Prostate gland (tissue), 2 donors: Measurements from ENCODE around the gene LRRC18.

Source experiments
- POLR2A ChIP-seq: fragments of 450-650 bp; IDR thresholded peaks from one replicate; pipeline ENCODE4 v1.6.1; 2016; ENCODE audit warnings: antibody characterized with exemption, mild to moderate bottlenecking
- POLR2AphosphoS5 ChIP-seq: sonication (generic); formaldehyde crosslinking; IDR thresholded peaks from one replicate; pipeline ENCODE4 v1.6.1; 2017; ENCODE audit warnings: antibody characterized with exemption
- TF ChIP-seq, protein P1 (sequence below), 4 experiments: fragments of 200-600 bp in 2 of 4; fragments of 450-650 bp in 2 of 4; sonication (generic) in 2 of 4; IDR thresholded peaks; 1 replicate in 3 of 4; 2 replicates in 1 of 4; pipeline ENCODE4 v1.5.1; 2016 to 2019; ENCODE audit warnings: antibody characterized with exemption in 4 of 4, mild to moderate bottlenecking in 2 of 4, moderate library complexity in 2 of 4

DNA sequence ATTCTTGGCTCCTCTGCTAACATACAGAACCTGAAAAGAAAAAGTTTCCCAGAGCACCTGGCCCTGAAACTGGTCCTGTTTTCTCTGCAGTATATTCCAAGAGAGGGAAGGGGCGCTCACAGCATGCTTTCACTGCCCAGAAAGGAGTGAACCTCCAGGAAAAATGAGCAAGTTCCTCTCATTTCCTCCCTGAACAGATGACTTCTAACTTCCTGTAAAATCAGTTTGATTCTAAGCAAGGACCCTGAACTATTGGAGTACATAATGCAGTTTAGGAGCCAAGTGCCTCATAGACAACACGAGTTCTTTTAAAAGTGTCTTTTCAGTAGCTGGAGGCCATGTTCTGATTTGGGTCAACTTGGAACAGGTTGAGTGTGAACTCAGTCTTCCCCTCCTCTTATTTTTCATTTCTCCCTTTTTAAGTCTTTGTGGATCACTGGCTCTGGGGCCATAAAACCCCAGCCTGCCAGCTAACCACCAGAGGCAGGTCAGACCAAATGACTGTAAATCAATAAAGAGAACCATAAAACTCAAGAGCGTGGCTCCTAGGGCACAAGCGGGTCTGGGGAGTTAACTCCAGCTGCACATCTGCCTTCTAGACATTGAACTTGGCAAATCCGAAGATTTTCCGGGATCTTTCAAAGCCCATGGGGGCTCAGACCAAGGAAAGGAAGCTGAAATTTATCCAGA is 5.9 kb upstream of the LRRC18 start:
- TF ChIP-seq, protein P1, sequence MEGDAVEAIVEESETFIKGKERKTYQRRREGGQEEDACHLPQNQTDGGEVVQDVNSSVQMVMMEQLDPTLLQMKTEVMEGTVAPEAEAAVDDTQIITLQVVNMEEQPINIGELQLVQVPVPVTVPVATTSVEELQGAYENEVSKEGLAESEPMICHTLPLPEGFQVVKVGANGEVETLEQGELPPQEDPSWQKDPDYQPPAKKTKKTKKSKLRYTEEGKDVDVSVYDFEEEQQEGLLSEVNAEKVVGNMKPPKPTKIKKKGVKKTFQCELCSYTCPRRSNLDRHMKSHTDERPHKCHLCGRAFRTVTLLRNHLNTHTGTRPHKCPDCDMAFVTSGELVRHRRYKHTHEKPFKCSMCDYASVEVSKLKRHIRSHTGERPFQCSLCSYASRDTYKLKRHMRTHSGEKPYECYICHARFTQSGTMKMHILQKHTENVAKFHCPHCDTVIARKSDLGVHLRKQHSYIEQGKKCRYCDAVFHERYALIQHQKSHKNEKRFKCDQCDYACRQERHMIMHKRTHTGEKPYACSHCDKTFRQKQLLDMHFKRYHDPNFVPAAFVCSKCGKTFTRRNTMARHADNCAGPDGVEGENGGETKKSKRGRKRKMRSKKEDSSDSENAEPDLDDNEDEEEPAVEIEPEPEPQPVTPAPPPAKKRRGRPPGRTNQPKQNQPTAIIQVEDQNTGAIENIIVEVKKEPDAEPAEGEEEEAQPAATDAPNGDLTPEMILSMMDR (IDR thresholded peaks at IDR 0.05) = no peak
- TF ChIP-seq POLR2A (no peak), POLR2AphosphoS5 (no peak)
